Measurements from ENCODE around the gene TRIM2. TPM values are rescaled to one million over a fixed set of nuclear protein-coding genes. Genes with fewer than 3 reads are reported as not detected.
A peak's percentile ranks its signal among the peaks of the same experiment; 100 is the strongest.
"Not testable (repeated sequence)": the region's sequence is repeated elsewhere in the genome, so short reads cannot be mapped to it uniquely, and the experiment has no call there.

Gene TRIM2
- total RNA-seq, 2 experiments from 2014 or later: 0.13 to 0.18 TPM

- Mint-ChIP-seq H3K4me3 (no peak overlapping the region), H3K4me1 (ENCODE audit: low read depth) (no peaks in the 10 kb centered on the region), H3K27me3 (ENCODE audit: low read depth) (peaks cover 13% of the 10 kb centered on the region), H3K36me3 (ENCODE audit: low read depth) (no peaks in the 10 kb centered on the region), H3K27ac (no peak overlapping the region), H3K9me3 (ENCODE audit: insufficient read depth) (no peaks in the 10 kb centered on the region)
- ChIA-PET POLR2A (interaction anchor here (0.7 kb wide), 1 partner anchor 10 kb away, joined by 3 read pairs; no protein-coding TSS in a partner anchor), CTCF (interaction anchor here (0.7 to 1.2 kb wide), 3 partner anchors 12 to 452 kb away, joined by 3 read pairs; partner anchors contain the start of gene TRIM2)
- no peak for DNase-seq
- no peak for ATAC-seq
Measured at GRCh38 chr4:153191795-153192363, 12.4 kb upstream of the TRIM2 start.

GRCh38 chr4:153197301-153197700, 6.9 kb upstream of the TRIM2 start:
- DNase-seq (no peak), ATAC-seq (no peak)
- Mint-ChIP-seq H3K36me3 (ENCODE audit: low read depth) (no peaks in the 10 kb centered on the region), H3K4me3 (no peak overlapping the region), H3K9me3 (ENCODE audit: insufficient read depth) (no peaks in the 10 kb centered on the region), H3K4me1 (ENCODE audit: low read depth) (no peaks in the 10 kb centered on the region), H3K27ac (no peak overlapping the region), H3K27me3 (ENCODE audit: low read depth) (peaks cover 8% of the 10 kb centered on the region)
- ChIA-PET POLR2A (no interaction called here), CTCF (no interaction called here)

GRCh38 chr4:153198719-153199118, 5.5 kb upstream of the TRIM2 start:
- CTCF ChIA-PET: no interaction called here
- Mint-ChIP-seq H3K4me3 (no peak overlapping the region), H3K4me1 (ENCODE audit: low read depth) (no peaks in the 10 kb centered on the region), H3K9me3 (ENCODE audit: insufficient read depth) (no peaks in the 10 kb centered on the region), H3K36me3 (ENCODE audit: low read depth) (no peaks in the 10 kb centered on the region), H3K27ac (no peak overlapping the region), H3K27me3 (ENCODE audit: low read depth) (peaks cover 11% of the 10 kb centered on the region)
- POLR2A ChIA-PET: no interaction called here
- DNase-seq (no peak), ATAC-seq (no peak)

GRCh38 chr4:153203746-153204145, 497 bp upstream of the TRIM2 start:
- H3K36me3 Mint-ChIP-seq (ENCODE audit: low read depth); H3K9me3 Mint-ChIP-seq (ENCODE audit: insufficient read depth); DNase-seq; H3K4me3 Mint-ChIP-seq; POLR2A ChIA-PET; ATAC-seq; H3K27ac Mint-ChIP-seq: not testable (repeated sequence)
- CTCF ChIA-PET: interaction anchor here (0.9 to 1.2 kb wide), 2 partner anchors 12 to 44 kb away, joined by 3 to 4 read pairs; no protein-coding TSS in a partner anchor
- peaks cover 16% of the 10 kb centered on the region for H3K27me3 Mint-ChIP-seq (ENCODE audit: low read depth)
- peaks cover 25% of the 10 kb centered on the region for H3K4me1 Mint-ChIP-seq (ENCODE audit: low read depth)

GRCh38 chr4:153204728-153205648, 745 bp downstream of the TRIM2 start:
- Mint-ChIP-seq H3K27me3 (ENCODE audit: low read depth) (peaks cover 24% of the 10 kb centered on the region), H3K9me3 (ENCODE audit: insufficient read depth) (no peaks in the 10 kb centered on the region), H3K36me3 (ENCODE audit: low read depth) (no peaks in the 10 kb centered on the region), H3K4me1 (ENCODE audit: low read depth) (peaks cover 25% of the 10 kb centered on the region), H3K4me3 (peak overlapping the region; percentile 22), H3K27ac (no peak overlapping the region)
- CTCF ChIA-PET: interaction anchor here (0.9 to 1.2 kb wide), 2 partner anchors 13 to 45 kb away, joined by 3 to 4 read pairs; no protein-coding TSS in a partner anchor
- ATAC-seq: peak; percentile 68
- POLR2A ChIA-PET: no interaction called here
- peak; percentile 38 for DNase-seq

DNA sequence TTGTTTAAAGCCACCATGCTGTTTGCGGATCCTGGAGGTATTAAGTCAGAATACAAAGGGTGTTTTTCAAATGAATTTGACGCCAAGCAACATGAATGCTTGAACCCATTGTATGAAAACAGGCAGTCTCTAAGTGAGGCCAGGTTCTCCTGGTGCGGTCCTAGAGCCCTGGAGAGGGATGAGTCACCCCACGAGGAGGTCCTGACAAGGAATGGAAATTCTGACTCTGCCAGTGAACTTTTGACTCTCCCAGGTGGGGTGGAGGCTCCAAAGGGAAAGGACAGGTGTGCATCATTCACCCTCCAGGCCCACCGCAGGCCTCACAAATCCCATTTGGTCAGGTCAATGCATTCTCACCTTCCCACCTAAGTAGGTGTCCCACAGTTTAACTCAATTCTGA, 1.5 kb downstream of the TRIM2 start:
- Mint-ChIP-seq H3K9me3 (ENCODE audit: insufficient read depth) (no peaks in the 10 kb centered on the region), H3K4me3 (no peak overlapping the region), H3K36me3 (ENCODE audit: low read depth) (no peaks in the 10 kb centered on the region), H3K27ac (no peak overlapping the region), H3K27me3 (ENCODE audit: low read depth) (peaks cover 24% of the 10 kb centered on the region), H3K4me1 (ENCODE audit: low read depth) (peaks cover 25% of the 10 kb centered on the region)
- CTCF ChIA-PET: no interaction called here
- POLR2A ChIA-PET: no interaction called here
- DNase-seq: no peak
- peak; percentile 27 for ATAC-seq

- H3K4me3 Mint-ChIP-seq: no peak overlapping the region
- H3K9me3 Mint-ChIP-seq (ENCODE audit: insufficient read depth): no peaks in the 10 kb centered on the region
- CTCF ChIA-PET: no interaction called here
- ATAC-seq (no peak), DNase-seq (no peak)
- no peak overlapping the region for H3K27ac Mint-ChIP-seq
- no peaks in the 10 kb centered on the region for H3K36me3 Mint-ChIP-seq (ENCODE audit: low read depth)
- POLR2A ChIA-PET: no interaction called here
- peaks cover 21% of the 10 kb centered on the region for H3K27me3 Mint-ChIP-seq (ENCODE audit: low read depth)
- H3K4me1 Mint-ChIP-seq (ENCODE audit: low read depth): peaks cover 25% of the 10 kb centered on the region
Measured at GRCh38 chr4:153206534-153206933, 2.3 kb downstream of the TRIM2 start.

GRCh38 chr4:153207027-153207426, 2.8 kb downstream of the TRIM2 start:
- Mint-ChIP-seq H3K36me3 (ENCODE audit: low read depth) (no peaks in the 10 kb centered on the region), H3K27me3 (ENCODE audit: low read depth) (peaks cover 21% of the 10 kb centered on the region), H3K4me3 (no peak overlapping the region), H3K27ac (no peak overlapping the region), H3K9me3 (ENCODE audit: insufficient read depth) (no peaks in the 10 kb centered on the region), H3K4me1 (ENCODE audit: low read depth) (peaks cover 25% of the 10 kb centered on the region)
- no peak for ATAC-seq
- ChIA-PET CTCF (no interaction called here), POLR2A (no interaction called here)
- no peak for DNase-seq

DNA sequence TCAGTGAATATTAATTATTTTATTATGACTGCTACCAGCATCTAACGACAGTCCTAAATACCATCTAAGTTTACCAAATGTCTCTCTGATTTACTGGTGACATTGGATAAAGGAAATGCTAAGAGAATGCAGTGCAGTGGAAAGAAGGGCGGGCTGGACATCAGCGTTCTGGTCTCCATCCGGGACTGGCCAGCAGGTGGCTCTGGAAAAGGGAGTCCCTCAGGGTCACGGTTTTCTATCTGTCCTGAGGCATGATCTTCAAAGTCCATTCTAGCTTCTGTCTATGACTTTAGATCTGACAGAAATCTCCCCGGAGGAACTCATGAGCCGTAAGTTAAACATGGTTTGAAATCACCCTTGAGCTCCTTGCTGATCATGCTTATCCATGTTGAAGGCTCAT, 3.3 kb downstream of the TRIM2 start:
- Mint-ChIP-seq H3K9me3 (ENCODE audit: insufficient read depth) (no peaks in the 10 kb centered on the region), H3K36me3 (ENCODE audit: low read depth) (no peaks in the 10 kb centered on the region), H3K27ac (no peak overlapping the region), H3K4me3 (no peak overlapping the region), H3K4me1 (ENCODE audit: low read depth) (peaks cover 25% of the 10 kb centered on the region), H3K27me3 (ENCODE audit: low read depth) (peaks cover 21% of the 10 kb centered on the region)
- POLR2A ChIA-PET: no interaction called here
- CTCF ChIA-PET: interaction anchor here (0.6 kb wide), 1 partner anchor 28 kb away, joined by 4 read pairs; no protein-coding TSS in a partner anchor
- DNase-seq: no peak
- ATAC-seq: no peak

- H3K4me1 Mint-ChIP-seq (ENCODE audit: low read depth): peaks cover 25% of the 10 kb centered on the region
- peaks cover 18% of the 10 kb centered on the region for H3K27me3 Mint-ChIP-seq (ENCODE audit: low read depth)
- CTCF ChIA-PET: interaction anchor here (0.8 kb wide), 1 partner anchor 8 kb away, joined by 3 read pairs; no protein-coding TSS in a partner anchor
- no peak overlapping the region for H3K27ac Mint-ChIP-seq
- no peak overlapping the region for H3K4me3 Mint-ChIP-seq
- DNase-seq: no peak
- H3K36me3 Mint-ChIP-seq (ENCODE audit: low read depth): no peaks in the 10 kb centered on the region
- POLR2A ChIA-PET: no interaction called here
- no peak for ATAC-seq
- no peaks in the 10 kb centered on the region for H3K9me3 Mint-ChIP-seq (ENCODE audit: insufficient read depth)
Measured at GRCh38 chr4:153209410-153209809, 5.2 kb downstream of the TRIM2 start.

- POLR2A ChIA-PET: no interaction called here
- H3K4me3 Mint-ChIP-seq: no peak overlapping the region
- ATAC-seq: no peak
Measured at GRCh38 chr4:153210727-153211126, 6.5 kb downstream of the TRIM2 start.

DNA sequence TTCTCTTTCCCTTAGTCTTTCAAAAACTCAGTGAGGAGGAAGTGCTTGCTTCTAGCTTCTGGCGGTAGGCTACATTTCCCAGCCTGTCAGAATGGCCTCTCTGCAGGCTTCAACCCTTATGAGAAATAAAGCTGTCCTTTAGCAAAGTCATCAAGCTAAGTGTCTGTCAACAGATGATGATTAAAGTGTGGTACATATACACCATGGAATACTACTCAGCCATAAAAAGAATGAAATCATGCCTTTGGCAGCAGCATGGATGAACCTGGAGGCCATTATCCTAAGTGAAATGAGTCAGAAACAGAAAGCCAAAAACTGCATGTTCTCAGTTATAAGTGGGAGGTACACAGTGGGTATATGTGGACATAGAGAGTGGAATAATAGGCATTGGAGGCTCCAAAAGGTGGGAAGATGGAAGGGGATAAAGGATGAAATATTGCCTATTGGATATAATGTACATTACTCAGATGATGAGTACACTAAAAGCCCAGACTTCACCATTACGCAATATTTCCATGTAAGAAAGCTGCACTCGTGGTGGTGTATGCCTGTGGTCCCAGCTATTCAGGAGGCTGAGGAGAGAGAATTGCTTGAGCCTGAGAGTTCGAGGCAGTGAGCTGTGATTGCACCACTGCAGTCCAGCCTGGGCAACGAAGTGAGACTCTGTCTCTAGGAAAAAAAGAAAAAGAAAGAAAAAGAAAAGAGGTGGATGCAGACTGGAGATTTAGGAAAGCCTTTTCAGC, 7.9 kb downstream of the TRIM2 start:
- POLR2A ChIA-PET: no interaction called here
- CTCF ChIA-PET: no interaction called here
- DNase-seq (no peak), ATAC-seq (no peak)
- Mint-ChIP-seq H3K27me3 (ENCODE audit: low read depth) (peaks cover 25% of the 10 kb centered on the region), H3K9me3 (ENCODE audit: insufficient read depth) (no peaks in the 10 kb centered on the region), H3K4me3 (no peak overlapping the region), H3K4me1 (ENCODE audit: low read depth) (peaks cover 2% of the 10 kb centered on the region), H3K27ac (no peak overlapping the region), H3K36me3 (ENCODE audit: low read depth) (no peaks in the 10 kb centered on the region)

More at GRCh38 chr4:153210727-153211126, 6.5 kb downstream of the TRIM2 start:
- Mint-ChIP-seq H3K27ac (no peak overlapping the region), H3K9me3 (ENCODE audit: insufficient read depth) (no peaks in the 10 kb centered on the region), H3K27me3 (ENCODE audit: low read depth) (peaks cover 23% of the 10 kb centered on the region), H3K36me3 (ENCODE audit: low read depth) (no peaks in the 10 kb centered on the region), H3K4me1 (ENCODE audit: low read depth) (peaks cover 11% of the 10 kb centered on the region)
- CTCF ChIA-PET: no interaction called here
- DNase-seq: no peak

Data from activated CD8-positive, alpha-beta T cell treated with anti-CD3 and anti-CD28 coated beads, Interleukin-2, amount 10 ng/mL, durations not matched to agents 7 days and 5 days (primary cell).